K562 (cell line): ENCODE data around the gene OTOG. TPM values are rescaled to one million over a fixed set of nuclear protein-coding genes. Genes with fewer than 3 reads are reported as not detected.

Experiments used
- ATAC-seq: fragments of 200-7000 bp; cut with Tn5 transposase; 3 replicates; pipeline ENCODE4 v1.9.1; 2020; ENCODE audit warnings: moderate library complexity
- BruUV-seq: library from RNA; stranded (reverse); fragments of 400-500 nt; replicated peaks from 2 replicates; lab custom pipeline; 2021; lab: Mats Ljungman, UMichigan
- CTCF ChIA-PET: fragments of 300-600 bp; formaldehyde crosslinking; extraction: SDS; loops from one replicate; lab custom pipeline; 2021; ENCODE audit warnings: low intra/inter-chr PET ratio; lab: Yijun Ruan, JAX
- POLR2A ChIA-PET: fragments of 300-600, 350-650 bp; sonication (Branson Sonifier 250); formaldehyde crosslinking; extraction: SDS; loops from one replicate; lab custom pipeline; 2021; ENCODE audit warnings: antibody characterized with exemption, inconsistent platforms; lab: Yijun Ruan, JAX
- DNase-seq, 4 experiments: peaks; one replicate each; pipeline versions ENCODE4 v3.0.0 to v3.0.0-alpha.2; 2011 to 2018; ENCODE audit warnings: low spot score in 3 of 4, mixed read lengths in 3 of 4; ENCODE audit errors: extremely low read depth in 1 of 4
- FAIRE-seq: peaks from 2 replicates; lab custom pipeline; 2011; peaks lifted over from hg19 to GRCh38; lab: Jason Lieb, UNC
- H2AFZ ChIP-seq: 2 replicates; pipeline ENCODE4 v1.6.0; 2011; ENCODE audit warnings: low read depth, low read length, control low read depth, inconsistent platforms
- H3K27ac ChIP-seq: fragments of 200-600 bp; 3 replicates; pipeline ENCODE4 v1.8.0; 2011; ENCODE audit warnings: low read depth, mild to moderate bottlenecking, control low read depth, inconsistent platforms, low read length, moderate library complexity, mixed read lengths; ENCODE audit errors: extremely low read depth
- H3K27me3 ChIP-seq, 2 experiments: fragments of 300-600 bp in 1 of 2; 2 replicates in 1 of 2; 3 replicates in 1 of 2; pipeline versions ENCODE4 v1.6.0 to v1.8.0; 2011; ENCODE audit warnings: inconsistent platforms in 2 of 2, low read length in 2 of 2, mild to moderate bottlenecking in 1 of 2, mixed read lengths in 1 of 2, moderate library complexity in 1 of 2; ENCODE audit not compliant: control insufficient read depth in 2 of 2, insufficient read depth in 2 of 2
- H3K36me3 ChIP-seq: fragments of 300-600 bp; 3 replicates; pipeline ENCODE4 v1.8.0; 2011; ENCODE audit warnings: mild to moderate bottlenecking, low read length, inconsistent platforms; ENCODE audit not compliant: control insufficient read depth, insufficient read depth
- H3K4me1 ChIP-seq, 2 experiments: fragments of 200-600 bp in 1 of 2; replicated peaks in 1 of 2; 2 replicates in 1 of 2; 3 replicates in 1 of 2; pipeline versions ENCODE4 v1.5.1 to v1.8.0; 2011; ENCODE audit warnings: inconsistent platforms in 2 of 2, low read length in 2 of 2, mild to moderate bottlenecking in 1 of 2, mixed read lengths in 1 of 2, moderate library complexity in 1 of 2; ENCODE audit not compliant: control insufficient read depth in 2 of 2, insufficient read depth in 2 of 2
- H3K4me2 ChIP-seq: 2 replicates; pipeline ENCODE4 v1.6.1; 2011; ENCODE audit warnings: low read length, control low read depth, inconsistent platforms, mixed read lengths; ENCODE audit not compliant: insufficient read depth
- H3K4me3 ChIP-seq: fragments of 200-600 bp; sonication (generic), shearing (Covaris generic); 2 replicates; pipeline ENCODE4 v1.5.1; 2016; ENCODE audit warnings: control low read depth, inconsistent platforms
- H3K79me2 ChIP-seq: fragments of 200-600 bp; 3 replicates; pipeline ENCODE4 v1.8.0; 2011; ENCODE audit warnings: low read length, inconsistent platforms; ENCODE audit not compliant: control insufficient read depth, insufficient read depth
- H3K9ac ChIP-seq, 2 experiments: 2 replicates each; pipeline versions ENCODE4 v1.6.0 to v1.6.1; 2011; ENCODE audit warnings: low read depth in 2 of 2, low read length in 2 of 2, control low read depth in 1 of 2, inconsistent platforms in 1 of 2, mild to moderate bottlenecking in 1 of 2, mixed read lengths in 1 of 2; ENCODE audit not compliant: insufficient read depth in 1 of 2
- H3K9me1 ChIP-seq: one replicate; pipeline ENCODE4 v1.6.0; 2011; ENCODE audit warnings: inconsistent platforms, mild to moderate bottlenecking, low read length, moderate library complexity; ENCODE audit not compliant: control insufficient read depth, insufficient read depth
- H3K9me3 ChIP-seq: replicated peaks from 2 replicates; pipeline ENCODE4 v1.5.1; 2011; ENCODE audit warnings: low read depth, low read length, inconsistent platforms; ENCODE audit not compliant: control insufficient read depth, insufficient read depth
- H4K20me1 ChIP-seq: replicated peaks from 2 replicates; pipeline ENCODE4 v1.6.1; 2011; ENCODE audit warnings: low read length, inconsistent platforms, mixed read lengths; ENCODE audit not compliant: control insufficient read depth, insufficient read depth
- ADNP ChIP-seq: fragments of 200-800 bp; sonication (Bioruptor generic); IDR thresholded peaks from 2 replicates; pipeline ENCODE4 v1.6.1; 2016; ENCODE audit warnings: missing genetic modification characterization, missing compliant biosample characterization
- BRF1 ChIP-seq: IDR thresholded peaks from 3 replicates; pipeline ENCODE4 v1.6.1; 2011; ENCODE audit warnings: borderline replicate concordance, mild to moderate bottlenecking; ENCODE audit not compliant: insufficient read length; ENCODE audit errors: extremely low read depth
- CCAR2 ChIP-seq: fragments of 200-400 bp; formaldehyde crosslinking; IDR thresholded peaks from 2 replicates; pipeline ENCODE4 v1.6.1; 2017; ENCODE audit warnings: mild to moderate bottlenecking, low read depth, low read length
- CHD4 ChIP-seq: fragments of 200-600 bp; sonication (generic); IDR thresholded peaks from 3 replicates; pipeline ENCODE4 v1.6.1; 2012; ENCODE audit warnings: low read depth, mild to moderate bottlenecking, mixed read lengths, low read length, inconsistent platforms; ENCODE audit not compliant: insufficient read depth, insufficient replicate concordance, poor library complexity, severe bottlenecking
- CREBBP ChIP-seq: IDR thresholded peaks from one replicate; pipeline ENCODE4 v1.6.1; 2012; ENCODE audit warnings: low read depth, mild to moderate bottlenecking, control low read depth, inconsistent platforms, low read length
- ETS2 ChIP-seq: IDR thresholded peaks from 2 replicates; pipeline ENCODE4 v1.6.1; 2016; ENCODE audit warnings: borderline replicate concordance, missing genetic modification characterization, mild to moderate bottlenecking, moderate library complexity, missing compliant biosample characterization; ENCODE audit not compliant: poor library complexity, severe bottlenecking
- EWSR1 ChIP-seq: fragments of 450-650 bp; IDR thresholded peaks from 2 replicates; pipeline ENCODE4 v1.6.1; 2018; ENCODE audit warnings: borderline replicate concordance, mild to moderate bottlenecking, low read depth, moderate library complexity; ENCODE audit not compliant: partially characterized antibody
- ILK ChIP-seq: fragments of 450-650 bp; IDR thresholded peaks from 2 replicates; pipeline ENCODE4 v1.6.1; 2016; ENCODE audit warnings: missing genetic modification characterization, low read depth, mild to moderate bottlenecking, missing compliant biosample characterization, moderate library complexity, borderline replicate concordance
- NCOA1 ChIP-seq: fragments of 450-650 bp; IDR thresholded peaks from 2 replicates; pipeline ENCODE4 v1.6.1; 2016; ENCODE audit warnings: low read depth
- NFYB ChIP-seq: IDR thresholded peaks from 2 replicates; pipeline ENCODE4 v1.6.1; 2011; ENCODE audit warnings: mild to moderate bottlenecking, moderate library complexity; ENCODE audit not compliant: insufficient read length; ENCODE audit errors: extremely low read depth
- SAFB2 ChIP-seq: fragments of 200-400 bp; formaldehyde crosslinking; IDR thresholded peaks from 2 replicates; pipeline ENCODE4 v1.6.1; 2018; ENCODE audit warnings: borderline replicate concordance, low read length, low read depth, moderate library complexity; ENCODE audit not compliant: severe bottlenecking
- SP2 ChIP-seq: IDR thresholded peaks from 2 replicates; pipeline ENCODE4 v1.6.1; 2011; ENCODE audit warnings: mild to moderate bottlenecking, low read depth, low read length, moderate library complexity; ENCODE audit not compliant: poor library complexity, severe bottlenecking; ENCODE audit errors: extremely low read depth
- XRCC3 ChIP-seq: fragments of 450-650 bp; IDR thresholded peaks from 2 replicates; pipeline ENCODE4 v1.6.1; 2017; ENCODE audit warnings: mild to moderate bottlenecking, moderate library complexity
- WGBS: fragments of 100-300 bp; shearing (Covaris generic); methylation state at CpG from one replicate; pipeline ENCODE4 v1.1.6; 2016; ENCODE audit warnings: low coverage, mixed read lengths; ENCODE audit not compliant: insufficient coverage; ENCODE audit errors: missing lambda C conversion rate; 5-methylcytosine and 5-hydroxymethylcytosine counted together
- in situ Hi-C: fragments of 300-500 bp; cut with MboI; formaldehyde crosslinking; loops from 4 replicates; pipeline ENCODE4 v1.15.0; 2018; ENCODE audit warnings: inconsistent platforms, mixed read lengths
- intact Hi-C: fragments of 100-400 bp; cut with micrococcal nuclease; formaldehyde crosslinking; loops from 2 replicates; pipeline ENCODE4 v1.14.2; 2022
- polyA plus RNA-seq, 8 experiments: library from polyadenylated mRNA; depleted of rRNA in 4 of 8; stranded (reverse) in 5 of 8; unstranded in 3 of 8; fragments of >200 nt; fragmentation: Nextera tagmentation in 2 of 8; fragmentation: Illumina TruSeq in 1 of 8; extraction: Ambion mirVana in 2 of 8; extraction: Trizol in 1 of 8; gene quantifications; 2 replicates each; pipeline versions ENCODE4 v1.2.1 to v1.2.3, GENCODE V29; 2011 to 2014; ENCODE audit warnings: inconsistent platforms in 1 of 8, missing spikeins in 1 of 8
- total RNA-seq, 7 experiments: library from RNA; depleted of rRNA in 6 of 7; stranded (reverse); fragments of >200 nt in 6 of 7; fragmentation: Illumina TruSeq in 2 of 7; extraction: Trizol in 2 of 7; gene quantifications; 2 replicates each; pipeline versions ENCODE4 v1.2.1 to v1.2.3, GENCODE V29; 2011 to 2021; ENCODE audit warnings: low replicate concordance in 1 of 7
- TF ChIP-seq, protein P1 (sequence below): fragments of 450-650 bp; formaldehyde crosslinking; conservative IDR thresholded peaks from 2 replicates; pipeline ENCODE4 v1.4.0; 2022; ENCODE audit warnings: mild to moderate bottlenecking, missing genetic modification characterization
- TF ChIP-seq, protein P2 (sequence below), 2 experiments: IDR thresholded peaks; 2 replicates each; pipeline ENCODE4 v1.6.1; 2012; ENCODE audit warnings: improper control_type of control experiment in 2 of 2, low read depth in 2 of 2, low read length in 2 of 2, borderline replicate concordance in 1 of 2
- TF ChIP-seq, protein P3 (sequence below): fragments of 250-450 bp; sonication (Bioruptor Pico); IDR thresholded peaks from 2 replicates; pipeline ENCODE4 v1.5.0; 2021

OTOG gene
- total and polyA plus RNA-seq, 9 of the 15 experiments (the other 6 are each of a cell fraction or from before 2014, with no cell fraction given), result not detected

DNA sequence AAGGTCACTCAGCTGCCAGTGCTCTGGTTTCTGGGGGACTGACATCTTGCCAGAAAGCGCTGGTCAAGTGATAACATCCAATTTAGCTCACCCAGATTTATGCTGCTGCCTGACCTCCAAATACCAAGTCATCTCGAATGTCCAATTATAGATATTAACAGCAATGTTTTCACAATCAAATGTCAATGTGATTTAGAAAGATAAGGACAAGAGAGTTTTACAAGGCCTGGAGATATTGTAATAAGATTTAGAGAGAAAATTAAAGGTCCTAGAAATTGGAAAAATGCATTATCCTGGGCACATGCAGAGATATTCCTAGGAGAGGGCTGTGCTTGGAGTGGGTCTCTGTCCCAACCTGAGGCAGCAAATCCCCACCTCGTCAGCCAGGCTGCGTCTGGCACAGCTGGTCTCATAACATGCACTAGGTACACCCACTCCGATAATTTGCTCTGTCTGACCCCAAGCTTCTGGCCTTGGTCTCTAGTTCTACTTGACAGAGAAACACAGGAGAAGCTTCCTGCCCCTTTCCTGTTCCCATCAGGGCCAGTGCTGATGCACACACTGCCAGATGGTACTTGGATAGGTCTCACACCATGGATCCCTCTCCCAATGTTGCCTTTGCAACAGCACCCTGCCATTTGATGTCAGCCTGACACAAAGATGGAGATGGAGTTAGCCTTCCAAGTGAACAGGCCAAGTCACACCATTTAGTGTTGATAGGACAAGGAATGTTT, 31.4 kb upstream of the OTOG start:
- BruUV-seq, result no TSS peak
- intact Hi-C loops, result no loop called here
- H3K4me3 ChIP-seq, result no peak overlapping the region
- 0% methylated on average over 5 of the region's 5 CpGs for WGBS
- no peaks in the 10 kb centered on the region for H3K4me1 ChIP-seq
- no peaks in the 10 kb centered on the region for H3K36me3 ChIP-seq
- H4K20me1 ChIP-seq, result no peaks in the 10 kb centered on the region; the same call in 1 of the 2 replicates
- FAIRE-seq (no peak), ATAC-seq (no peak)
- no peaks in the 10 kb centered on the region for H3K9me1 ChIP-seq
- POLR2A ChIA-PET, result interaction anchor here (0.5 kb wide), 1 partner anchor 25 kb away, joined by 3 read pairs; no protein-coding TSS in a partner anchor
- H2AFZ ChIP-seq, result no peak overlapping the region
- H3K79me2 ChIP-seq, result no peaks in the 10 kb centered on the region
- CTCF ChIA-PET, result no interaction called here
- H3K27ac ChIP-seq, result no peak overlapping the region
- no peak overlapping the region for H3K9ac ChIP-seq
- no peak overlapping the region for H3K4me2 ChIP-seq
- TF ChIP-seq, protein P1, sequence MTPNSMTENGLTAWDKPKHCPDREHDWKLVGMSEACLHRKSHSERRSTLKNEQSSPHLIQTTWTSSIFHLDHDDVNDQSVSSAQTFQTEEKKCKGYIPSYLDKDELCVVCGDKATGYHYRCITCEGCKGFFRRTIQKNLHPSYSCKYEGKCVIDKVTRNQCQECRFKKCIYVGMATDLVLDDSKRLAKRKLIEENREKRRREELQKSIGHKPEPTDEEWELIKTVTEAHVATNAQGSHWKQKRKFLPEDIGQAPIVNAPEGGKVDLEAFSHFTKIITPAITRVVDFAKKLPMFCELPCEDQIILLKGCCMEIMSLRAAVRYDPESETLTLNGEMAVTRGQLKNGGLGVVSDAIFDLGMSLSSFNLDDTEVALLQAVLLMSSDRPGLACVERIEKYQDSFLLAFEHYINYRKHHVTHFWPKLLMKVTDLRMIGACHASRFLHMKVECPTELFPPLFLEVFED (CRISPR knock-in tag), result no peak
- TF ChIP-seq ETS2 (tag) (no peak), EWSR1 (no peak), CHD4 (no peak), XRCC3 (no peak), ADNP (tag) (no peak), SP2 (no peak), NCOA1 (no peak), ILK (tag) (no peak), CREBBP (no peak), NFYB (no peak), CCAR2 (no peak), BRF1 (no peak), SAFB2 (no peak)
- TF ChIP-seq, protein P2, sequence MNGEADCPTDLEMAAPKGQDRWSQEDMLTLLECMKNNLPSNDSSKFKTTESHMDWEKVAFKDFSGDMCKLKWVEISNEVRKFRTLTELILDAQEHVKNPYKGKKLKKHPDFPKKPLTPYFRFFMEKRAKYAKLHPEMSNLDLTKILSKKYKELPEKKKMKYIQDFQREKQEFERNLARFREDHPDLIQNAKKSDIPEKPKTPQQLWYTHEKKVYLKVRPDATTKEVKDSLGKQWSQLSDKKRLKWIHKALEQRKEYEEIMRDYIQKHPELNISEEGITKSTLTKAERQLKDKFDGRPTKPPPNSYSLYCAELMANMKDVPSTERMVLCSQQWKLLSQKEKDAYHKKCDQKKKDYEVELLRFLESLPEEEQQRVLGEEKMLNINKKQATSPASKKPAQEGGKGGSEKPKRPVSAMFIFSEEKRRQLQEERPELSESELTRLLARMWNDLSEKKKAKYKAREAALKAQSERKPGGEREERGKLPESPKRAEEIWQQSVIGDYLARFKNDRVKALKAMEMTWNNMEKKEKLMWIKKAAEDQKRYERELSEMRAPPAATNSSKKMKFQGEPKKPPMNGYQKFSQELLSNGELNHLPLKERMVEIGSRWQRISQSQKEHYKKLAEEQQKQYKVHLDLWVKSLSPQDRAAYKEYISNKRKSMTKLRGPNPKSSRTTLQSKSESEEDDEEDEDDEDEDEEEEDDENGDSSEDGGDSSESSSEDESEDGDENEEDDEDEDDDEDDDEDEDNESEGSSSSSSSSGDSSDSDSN (IDR thresholded peaks at IDR 0.05; ENCODE audit: borderline replicate concordance in 1 of 2, low read depth in 2 of 2, low read length in 2 of 2), result no peak
- TF ChIP-seq, protein P3, sequence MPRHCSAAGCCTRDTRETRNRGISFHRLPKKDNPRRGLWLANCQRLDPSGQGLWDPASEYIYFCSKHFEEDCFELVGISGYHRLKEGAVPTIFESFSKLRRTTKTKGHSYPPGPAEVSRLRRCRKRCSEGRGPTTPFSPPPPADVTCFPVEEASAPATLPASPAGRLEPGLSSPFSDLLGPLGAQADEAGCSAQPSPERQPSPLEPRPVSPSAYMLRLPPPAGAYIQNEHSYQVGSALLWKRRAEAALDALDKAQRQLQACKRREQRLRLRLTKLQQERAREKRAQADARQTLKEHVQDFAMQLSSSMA (CRISPR knock-in tag), result no peak
- TF ChIP-seq, all 486 proteins: peak for 0
- in situ Hi-C loops, result no loop called here
- no peak for DNase-seq
- H3K9me3 ChIP-seq, result no peaks in the 10 kb centered on the region
- H3K27me3 ChIP-seq, result peaks cover 16 to 48% of the 10 kb centered on the region in 2 experiments; a peak in 4 of 5 replicates
